ENCODE results near the gene ATP2B2. TPM values are rescaled to one million over a fixed set of nuclear protein-coding genes. Genes with fewer than 3 reads are reported as not detected.

ATP2B2 gene
- total and polyA plus RNA-seq, 10 of the 15 experiments (the other 5 are each of a cell fraction or from before 2014, with no cell fraction given): 0.04 TPM; not detected in 9

GRCh38 chr3:10519236-10519635, 13.8 kb upstream of the ATP2B2 start:
- ChIA-PET SMC1A (ENCODE audit: uncharacterized antibody, unreplicated experiment) (no interaction called here), POLR2A (no interaction called here), CTCF (interaction anchor here (0.6 kb wide), 1 partner anchor 66 kb away, joined by 3 read pairs; no protein-coding TSS in a partner anchor), RAD21 (ENCODE audit: unreplicated experiment) (no interaction called here)
- FAIRE-seq (no peak), ATAC-seq (no peak), DNase-seq (ENCODE audit: low read depth, low spot score) (no peak)
- H2AFZ ChIP-seq (ENCODE audit: control insufficient read depth, low read depth, low read length): no peak overlapping the region
- BruUV-seq (replicated peaks): no TSS peak
- H3K9me3 ChIP-seq (replicated peaks; ENCODE audit: control insufficient read depth, insufficient read depth, low read length): no peaks in the 10 kb centered on the region
- H3K4me3 ChIP-seq: no peak overlapping the region
- no peaks in the 10 kb centered on the region for H3K36me3 ChIP-seq (ENCODE audit: control insufficient read depth in 2 of 2, insufficient read depth in 2 of 2, low read length in 1 of 2)
- intact Hi-C loops (cut with micrococcal nuclease; ENCODE audit: unreplicated experiment): no loop called here
- no peak overlapping the region for H3K4me2 ChIP-seq (ENCODE audit: control insufficient read depth, insufficient read depth)
- no peaks in the 10 kb centered on the region for H3K4me1 ChIP-seq (ENCODE audit: control insufficient read depth, insufficient read depth, low read length)
- no peak overlapping the region for H3K9ac ChIP-seq (ENCODE audit: control insufficient read depth, insufficient read depth, low read length)
- H3K27ac ChIP-seq (ENCODE audit: control insufficient read depth, insufficient read depth): no peak overlapping the region
- in situ Hi-C loops (cut with MboI): no loop called here
- H3K79me2 ChIP-seq (ENCODE audit: control insufficient read depth, insufficient read depth, low read length): no peaks in the 10 kb centered on the region
- 35% methylated on average over 7 of the region's 7 CpGs for WGBS (ENCODE audit: insufficient coverage, insufficient replicate concordance, low lambda C conversion rate, missing lambda C conversion rate)
- peaks cover 3 to 5% of the 10 kb centered on the region in 2 experiments; a peak in 3 of 4 replicates for H3K27me3 ChIP-seq (replicated peaks in 1 of 2; ENCODE audit: control insufficient read depth in 2 of 2, insufficient read depth in 2 of 2, low read length in 1 of 2)
- no peaks in the 10 kb centered on the region for H4K20me1 ChIP-seq (ENCODE audit: control insufficient read depth, insufficient read depth)
- TF ChIP-seq, protein P1, sequence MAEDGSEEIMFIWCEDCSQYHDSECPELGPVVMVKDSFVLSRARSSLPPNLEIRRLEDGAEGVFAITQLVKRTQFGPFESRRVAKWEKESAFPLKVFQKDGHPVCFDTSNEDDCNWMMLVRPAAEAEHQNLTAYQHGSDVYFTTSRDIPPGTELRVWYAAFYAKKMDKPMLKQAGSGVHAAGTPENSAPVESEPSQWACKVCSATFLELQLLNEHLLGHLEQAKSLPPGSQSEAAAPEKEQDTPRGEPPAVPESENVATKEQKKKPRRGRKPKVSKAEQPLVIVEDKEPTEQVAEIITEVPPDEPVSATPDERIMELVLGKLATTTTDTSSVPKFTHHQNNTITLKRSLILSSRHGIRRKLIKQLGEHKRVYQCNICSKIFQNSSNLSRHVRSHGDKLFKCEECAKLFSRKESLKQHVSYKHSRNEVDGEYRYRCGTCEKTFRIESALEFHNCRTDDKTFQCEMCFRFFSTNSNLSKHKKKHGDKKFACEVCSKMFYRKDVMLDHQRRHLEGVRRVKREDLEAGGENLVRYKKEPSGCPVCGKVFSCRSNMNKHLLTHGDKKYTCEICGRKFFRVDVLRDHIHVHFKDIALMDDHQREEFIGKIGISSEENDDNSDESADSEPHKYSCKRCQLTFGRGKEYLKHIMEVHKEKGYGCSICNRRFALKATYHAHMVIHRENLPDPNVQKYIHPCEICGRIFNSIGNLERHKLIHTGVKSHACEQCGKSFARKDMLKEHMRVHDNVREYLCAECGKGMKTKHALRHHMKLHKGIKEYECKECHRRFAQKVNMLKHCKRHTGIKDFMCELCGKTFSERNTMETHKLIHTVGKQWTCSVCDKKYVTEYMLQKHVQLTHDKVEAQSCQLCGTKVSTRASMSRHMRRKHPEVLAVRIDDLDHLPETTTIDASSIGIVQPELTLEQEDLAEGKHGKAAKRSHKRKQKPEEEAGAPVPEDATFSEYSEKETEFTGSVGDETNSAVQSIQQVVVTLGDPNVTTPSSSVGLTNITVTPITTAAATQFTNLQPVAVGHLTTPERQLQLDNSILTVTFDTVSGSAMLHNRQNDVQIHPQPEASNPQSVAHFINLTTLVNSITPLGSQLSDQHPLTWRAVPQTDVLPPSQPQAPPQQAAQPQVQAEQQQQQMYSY (CRISPR knock-in tag; IDR thresholded peaks at IDR 0.05): no peak
- TF ChIP-seq ZNF217 (IDR thresholded peaks at IDR 0.05): no peak
- no peak for TF ChIP-seq IKZF1 (conservative IDR thresholded peaks at IDR 0.05)
- no peak for TF ChIP-seq EP300 (IDR thresholded peaks at IDR 0.05; ENCODE audit: borderline replicate concordance in 1 of 2, control insufficient read depth in 1 of 2, low read depth in 2 of 2, low read length in 2 of 2)
- TF ChIP-seq NFIC (IDR thresholded peaks at IDR 0.05; ENCODE audit: low read depth, low read length): no peak
- no peak for TF ChIP-seq SP1 (IDR thresholded peaks at IDR 0.05; ENCODE audit: low read depth, low read length)
- no peak for TF ChIP-seq NFXL1 (IDR thresholded peaks at IDR 0.05; ENCODE audit: borderline replicate concordance)
- no peak for TF ChIP-seq TCF3 (IDR thresholded peaks at IDR 0.05; ENCODE audit: borderline replicate concordance, insufficient read depth, low read depth, low read length)
- no peak for TF ChIP-seq SUZ12 (IDR thresholded peaks at IDR 0.05; ENCODE audit: unreplicated experiment)
- TF ChIP-seq, protein P2, sequence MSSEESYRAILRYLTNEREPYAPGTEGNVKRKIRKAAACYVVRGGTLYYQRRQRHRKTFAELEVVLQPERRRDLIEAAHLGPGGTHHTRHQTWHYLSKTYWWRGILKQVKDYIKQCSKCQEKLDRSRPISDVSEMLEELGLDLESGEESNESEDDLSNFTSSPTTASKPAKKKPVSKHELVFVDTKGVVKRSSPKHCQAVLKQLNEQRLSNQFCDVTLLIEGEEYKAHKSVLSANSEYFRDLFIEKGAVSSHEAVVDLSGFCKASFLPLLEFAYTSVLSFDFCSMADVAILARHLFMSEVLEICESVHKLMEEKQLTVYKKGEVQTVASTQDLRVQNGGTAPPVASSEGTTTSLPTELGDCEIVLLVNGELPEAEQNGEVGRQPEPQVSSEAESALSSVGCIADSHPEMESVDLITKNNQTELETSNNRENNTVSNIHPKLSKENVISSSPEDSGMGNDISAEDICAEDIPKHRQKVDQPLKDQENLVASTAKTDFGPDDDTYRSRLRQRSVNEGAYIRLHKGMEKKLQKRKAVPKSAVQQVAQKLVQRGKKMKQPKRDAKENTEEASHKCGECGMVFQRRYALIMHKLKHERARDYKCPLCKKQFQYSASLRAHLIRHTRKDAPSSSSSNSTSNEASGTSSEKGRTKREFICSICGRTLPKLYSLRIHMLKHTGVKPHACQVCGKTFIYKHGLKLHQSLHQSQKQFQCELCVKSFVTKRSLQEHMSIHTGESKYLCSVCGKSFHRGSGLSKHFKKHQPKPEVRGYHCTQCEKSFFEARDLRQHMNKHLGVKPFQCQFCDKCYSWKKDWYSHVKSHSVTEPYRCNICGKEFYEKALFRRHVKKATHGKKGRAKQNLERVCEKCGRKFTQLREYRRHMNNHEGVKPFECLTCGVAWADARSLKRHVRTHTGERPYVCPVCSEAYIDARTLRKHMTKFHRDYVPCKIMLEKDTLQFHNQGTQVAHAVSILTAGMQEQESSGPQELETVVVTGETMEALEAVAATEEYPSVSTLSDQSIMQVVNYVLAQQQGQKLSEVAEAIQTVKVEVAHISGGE (CRISPR knock-in tag; IDR thresholded peaks at IDR 0.05): no peak
- TF ChIP-seq SIN3A (IDR thresholded peaks at IDR 0.05; ENCODE audit: low read depth, low read length): no peak
- no peak for TF ChIP-seq CHD4 (IDR thresholded peaks at IDR 0.05)
- no peak for TF ChIP-seq E2F4 (IDR thresholded peaks at IDR 0.05; ENCODE audit: low read depth, low read length)
